ENCODE measurements around the gene CABP4.
"Not testable (repeated sequence)": the region's sequence is repeated elsewhere in the genome, so short reads cannot be mapped to it uniquely, and the experiment has no call there.

The CABP4 gene

DNA sequence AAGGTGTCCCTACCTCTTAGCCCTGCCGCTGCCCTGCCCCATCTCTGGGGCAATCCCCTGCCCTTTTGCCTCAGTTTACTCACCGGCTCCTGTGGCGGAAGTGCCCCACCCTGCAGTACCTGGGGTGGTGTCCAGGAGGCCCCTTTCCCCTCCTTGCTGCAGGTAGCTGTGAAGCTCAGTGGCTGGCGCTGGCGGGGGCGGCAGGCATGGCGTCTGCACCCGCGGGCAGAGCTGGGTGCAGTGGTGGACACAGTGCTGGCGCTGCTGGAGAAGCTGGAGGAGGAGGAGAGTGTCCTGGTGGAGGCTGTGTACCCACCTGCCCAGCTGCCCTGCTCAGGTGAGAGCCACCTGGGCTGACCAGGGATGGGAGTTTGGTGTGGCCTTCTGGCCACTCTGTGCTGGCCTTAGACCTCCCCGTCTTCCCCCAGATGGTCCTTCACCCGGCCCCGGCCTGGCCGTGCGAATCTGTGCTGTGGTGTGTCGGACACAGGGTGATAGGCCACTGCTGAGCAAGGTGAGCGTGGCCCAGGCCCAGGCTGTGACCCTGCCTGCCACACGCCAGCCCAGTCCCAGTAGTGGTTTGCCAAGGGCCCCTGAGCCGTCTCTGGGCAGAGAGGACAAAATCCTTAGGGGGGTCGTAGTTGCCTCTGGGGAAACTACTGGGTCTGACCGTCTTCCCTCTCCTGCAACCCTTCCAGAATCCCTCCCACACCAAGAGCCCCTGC is 35.7 kb upstream of the CABP4 start:
- no peak for DNase-seq

- DNase-seq: no peak
These were observed 35.0 kb upstream of the CABP4 start for GRCh38 chr11:67420147-67420645.

DNA sequence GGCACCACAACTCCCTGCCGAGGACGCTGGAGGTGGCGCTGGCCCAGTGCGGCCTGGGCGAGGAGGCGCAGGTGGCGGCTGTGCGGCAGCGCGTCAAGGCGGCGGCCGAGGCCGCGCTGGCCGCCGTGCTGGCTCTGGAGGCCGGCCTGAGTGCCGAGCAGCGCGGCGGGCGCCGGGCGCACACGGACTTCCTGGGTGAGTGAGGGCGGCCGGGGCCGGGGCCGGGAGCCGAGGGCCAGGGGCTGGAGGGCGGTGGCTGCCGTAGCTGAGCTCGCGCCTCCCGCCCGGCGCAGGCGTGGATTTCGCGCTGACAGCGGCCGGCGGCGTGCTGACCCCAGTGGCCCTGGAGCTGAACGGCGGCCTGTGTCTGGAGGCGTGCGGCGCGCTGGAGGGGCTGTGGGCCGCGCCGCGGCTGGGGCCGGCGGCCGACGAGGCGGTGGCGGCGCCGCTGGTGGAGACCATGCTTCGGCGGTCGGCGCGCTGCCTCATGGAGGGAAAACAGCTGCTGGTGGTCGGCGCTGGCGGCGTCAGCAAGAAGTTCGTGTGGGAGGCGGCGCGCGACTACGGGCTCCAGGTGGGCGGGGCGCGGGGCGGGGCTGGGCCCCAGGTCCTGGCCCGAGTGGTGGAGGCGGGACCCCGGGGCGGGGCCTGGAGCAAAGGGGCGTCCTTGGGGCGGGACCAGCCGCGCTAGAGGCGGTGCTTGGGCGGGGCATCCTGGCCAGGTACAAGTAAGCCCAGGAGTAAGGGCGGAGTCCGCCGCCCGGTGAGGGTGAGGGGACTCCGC is 34.3 kb upstream of the CABP4 start:
- peak; percentile 97 for DNase-seq

GRCh38 chr11:67421430-67422031 is 33.6 kb upstream of the CABP4 start:
- no peak for DNase-seq

DNA sequence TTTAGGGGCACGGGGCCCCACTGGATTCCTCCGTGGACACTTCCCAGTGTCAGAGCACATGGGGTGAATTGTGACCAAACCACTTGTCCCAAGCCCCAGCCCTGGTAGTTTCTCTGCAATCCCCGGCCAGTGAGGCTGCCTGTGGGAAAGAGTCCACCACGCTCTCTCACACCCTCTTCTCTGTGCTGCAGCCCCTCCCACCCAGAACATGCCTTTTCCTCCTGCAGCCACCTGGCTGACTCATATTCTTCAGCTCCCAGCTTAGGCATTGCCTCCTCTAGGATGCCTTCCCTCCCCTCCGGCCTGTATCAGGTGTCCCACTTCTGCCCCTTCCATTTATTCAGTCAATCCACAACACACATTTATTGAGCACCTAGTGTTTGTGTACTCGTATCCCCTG is 32.3 kb upstream of the CABP4 start:
- no peak for DNase-seq

DNA sequence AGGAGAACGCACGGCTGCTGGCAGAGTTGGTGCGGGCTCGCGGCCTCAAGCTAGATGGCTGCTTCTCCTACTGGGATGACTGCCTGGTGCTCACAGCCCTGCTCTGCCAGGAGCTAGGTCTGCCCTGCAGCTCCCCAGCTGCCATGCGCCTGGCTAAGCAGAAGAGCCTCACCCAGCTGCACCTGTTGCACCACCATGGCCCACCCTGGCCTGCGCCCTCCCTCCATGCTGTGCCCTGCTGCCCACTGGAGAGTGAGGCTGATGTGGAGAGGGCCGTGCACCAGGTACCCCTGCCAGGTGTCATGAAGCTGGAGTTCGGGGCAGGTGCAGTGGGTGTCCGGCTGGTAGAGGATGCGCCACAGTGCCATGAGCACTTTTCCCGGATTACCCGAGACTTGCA is 31.7 kb upstream of the CABP4 start:
- no peak for DNase-seq

DNA sequence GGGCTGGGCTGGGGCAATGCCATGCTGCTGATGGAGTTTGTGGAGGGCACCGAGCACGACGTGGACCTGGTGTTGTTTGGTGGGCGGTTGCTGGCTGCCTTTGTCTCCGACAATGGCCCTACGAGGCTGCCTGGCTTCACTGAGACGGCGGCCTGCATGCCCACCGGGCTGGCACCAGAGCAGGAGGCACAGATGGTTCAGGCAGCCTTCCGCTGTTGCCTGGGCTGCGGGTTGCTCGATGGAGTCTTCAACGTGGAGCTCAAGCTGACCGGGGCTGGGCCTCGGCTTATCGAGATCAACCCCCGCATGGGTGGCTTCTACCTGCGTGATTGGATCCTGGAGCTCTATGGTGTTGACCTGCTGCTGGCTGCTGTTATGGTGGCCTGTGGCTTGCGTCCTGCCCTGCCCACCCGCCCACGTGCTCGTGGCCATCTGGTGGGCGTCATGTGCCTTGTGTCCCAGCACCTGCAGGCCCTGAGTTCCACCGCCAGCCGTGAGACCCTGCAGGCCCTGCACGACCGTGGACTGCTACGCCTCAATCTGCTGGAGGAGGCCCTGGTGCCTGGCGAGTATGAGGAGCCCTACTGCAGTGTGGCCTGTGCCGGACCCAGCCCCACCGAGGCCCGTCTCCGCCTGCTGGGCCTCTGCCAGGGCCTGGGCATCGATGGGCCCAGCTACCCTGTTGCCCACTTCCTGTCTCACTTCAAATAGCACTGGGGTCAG is 31.1 kb upstream of the CABP4 start:
- DNase-seq: no peak

GRCh38 chr11:67427364-67427859 is 27.7 kb upstream of the CABP4 start:
- DNase-seq: not testable (repeated sequence)

- DNase-seq: peak; percentile 98
These were observed 26.8 kb upstream of the CABP4 start, which contains the start of gene RPS6KB2 for GRCh38 chr11:67428052-67429001. TSS of gene RPS6KB2 (plus strand) at chr11:67428494. CDS start at chr11:67428546, 52 bp downstream.

DNA sequence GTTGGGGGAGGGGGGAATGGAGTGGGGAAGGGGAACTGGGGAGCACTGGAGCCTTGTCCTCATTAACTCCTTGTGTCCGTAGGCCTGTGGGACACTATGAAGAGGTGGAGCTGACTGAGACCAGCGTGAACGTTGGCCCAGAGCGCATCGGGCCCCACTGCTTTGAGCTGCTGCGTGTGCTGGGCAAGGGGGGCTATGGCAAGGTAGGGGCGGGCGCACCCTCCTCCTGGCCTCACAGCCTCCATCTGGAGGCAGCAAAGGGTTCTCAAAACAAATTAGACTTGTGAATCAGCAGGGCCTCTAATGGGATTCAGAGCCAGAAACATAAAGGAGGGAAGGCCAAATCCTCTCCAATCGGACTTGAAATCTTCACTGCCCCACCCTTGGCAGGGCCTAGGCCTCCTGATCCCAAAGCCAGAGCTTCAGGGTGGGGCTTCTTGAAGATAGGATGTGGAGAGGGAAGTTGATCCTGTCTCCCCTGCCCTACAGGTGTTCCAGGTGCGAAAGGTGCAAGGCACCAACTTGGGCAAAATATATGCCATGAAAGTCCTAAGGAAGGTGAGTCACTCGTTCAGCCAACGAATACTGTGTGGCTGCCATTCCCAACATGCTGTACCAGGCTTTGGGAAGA is 26.0 kb upstream of the CABP4 start:
- no peak for DNase-seq

GRCh38 chr11:67429722-67430121 is 25.4 kb upstream of the CABP4 start:
- DNase-seq: no peak

- DNase-seq: no peak
These were observed 23.6 kb upstream of the CABP4 start for GRCh38 chr11:67431346-67432249.

GRCh38 chr11:67432655-67433349 is 22.4 kb upstream of the CABP4 start:
- no peak for DNase-seq

DNA sequence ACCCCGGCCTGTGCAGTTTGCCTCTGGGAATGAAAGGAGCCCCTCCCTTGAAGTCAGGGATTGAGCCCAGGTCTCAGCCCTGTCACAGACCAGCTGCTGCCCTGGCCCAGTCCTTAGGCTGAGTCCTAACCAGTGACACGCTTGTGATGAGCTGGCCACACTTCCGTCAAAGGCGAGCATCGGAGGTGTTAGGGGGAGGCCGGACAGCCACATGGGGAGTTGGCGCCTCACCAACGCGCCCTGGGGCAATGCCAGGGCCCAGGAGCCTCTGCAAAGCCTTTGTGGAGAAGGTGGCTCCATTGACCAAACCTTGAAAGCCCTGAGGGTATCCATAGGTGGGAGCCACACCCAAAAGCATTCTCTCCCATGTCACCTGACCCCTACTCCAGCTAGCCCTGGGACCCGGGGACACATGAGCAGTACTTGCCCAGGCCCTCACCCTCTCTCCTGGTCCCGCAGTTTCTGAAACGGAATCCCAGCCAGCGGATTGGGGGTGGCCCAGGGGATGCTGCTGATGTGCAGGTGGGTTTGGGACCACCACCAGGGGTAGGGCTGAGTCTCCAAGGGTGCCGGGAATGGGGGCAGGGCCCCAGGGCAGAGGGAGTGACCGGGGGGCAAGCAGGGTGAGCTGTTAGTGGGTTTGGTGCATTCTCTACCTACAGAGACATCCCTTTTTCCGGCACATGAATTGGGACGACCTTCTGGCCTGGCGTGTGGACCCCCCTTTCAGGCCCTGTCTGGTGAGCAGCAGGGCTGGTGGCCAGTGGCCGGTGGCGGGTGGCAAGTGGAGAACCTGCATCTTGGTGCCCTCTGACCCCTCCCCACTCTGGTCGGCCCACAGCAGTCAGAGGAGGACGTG is 21.4 kb upstream of the CABP4 start:
- DNase-seq: no peak

DNA sequence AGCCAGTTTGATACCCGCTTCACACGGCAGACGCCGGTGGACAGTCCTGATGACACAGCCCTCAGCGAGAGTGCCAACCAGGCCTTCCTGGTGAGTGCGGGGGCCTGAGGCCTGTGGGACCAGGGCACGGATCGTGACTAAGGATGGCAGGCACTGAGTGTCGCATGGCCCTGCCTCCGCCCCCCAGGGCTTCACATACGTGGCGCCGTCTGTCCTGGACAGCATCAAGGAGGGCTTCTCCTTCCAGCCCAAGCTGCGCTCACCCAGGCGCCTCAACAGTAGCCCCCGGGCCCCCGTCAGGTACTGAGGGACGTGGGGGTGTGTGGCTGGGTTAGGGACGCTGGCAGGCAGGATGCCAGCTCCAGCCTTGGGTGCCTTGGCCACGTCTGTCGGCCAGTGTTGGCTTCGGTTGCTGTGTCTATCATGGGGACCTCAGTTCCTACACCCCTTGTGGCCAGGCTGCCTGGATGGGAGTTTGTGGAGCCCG is 20.7 kb upstream of the CABP4 start:
- DNase-seq: no peak

- no peak for DNase-seq
These were observed 20.0 kb upstream of the CABP4 start for GRCh38 chr11:67435031-67435726.

DNA sequence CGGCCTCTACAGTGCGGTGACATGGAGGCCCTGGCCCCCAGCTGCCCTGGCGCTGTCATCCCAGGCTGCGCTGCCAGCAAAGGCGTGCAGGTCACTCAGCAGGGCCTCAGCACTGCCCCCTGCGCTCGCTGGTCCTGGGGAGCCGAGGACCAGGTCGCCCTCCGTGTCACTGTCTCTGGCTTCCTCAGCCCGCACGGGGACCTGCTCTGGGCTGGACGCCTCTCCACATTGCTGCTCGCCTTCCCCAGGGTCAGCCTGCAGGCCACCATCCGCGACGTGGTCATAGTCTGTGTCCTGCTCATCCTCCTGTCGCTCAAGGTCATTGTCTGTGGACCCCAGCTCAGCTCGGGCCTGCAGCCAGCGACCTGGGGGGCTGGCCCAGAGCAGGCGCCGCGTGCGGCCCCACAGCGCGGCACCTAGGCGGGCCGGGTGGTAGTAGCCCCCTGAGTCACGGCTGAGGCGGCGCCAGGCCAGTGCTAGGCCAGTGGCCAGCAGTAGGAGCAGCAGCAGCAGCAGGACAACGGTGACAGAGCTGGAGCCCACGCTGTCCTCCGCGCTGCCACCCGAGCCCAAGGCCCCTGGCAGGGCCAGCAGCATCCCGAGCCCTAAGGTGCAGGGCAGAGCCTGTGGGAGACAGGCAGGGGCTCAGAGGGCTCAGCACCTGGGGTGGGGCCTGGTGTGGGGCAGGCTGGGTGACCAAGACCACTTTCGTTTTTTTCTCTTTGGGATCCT is 19.3 kb upstream of the CABP4 start:
- DNase-seq: no peak

Measured in left hindlimb (tissue), 1 donor.